Loucy (cell line): ENCODE results near the gene GNE.

Source experiments
- H2AFZ ChIP-seq: fragments of 200-600 bp; sonication (generic); 2 replicates; pipeline ENCODE4 v1.6.0; 2016; ENCODE audit warnings: antibody characterized with exemption, mild to moderate bottlenecking, low read length, moderate library complexity
- H3F3A ChIP-seq: fragments of 200-600 bp; 2 replicates; pipeline ENCODE4 v1.6.0; 2016; ENCODE audit warnings: antibody characterized with exemption, low read depth, mild to moderate bottlenecking
- H3K27me3 ChIP-seq: fragments of 200-600 bp; sonication (generic); 2 replicates; pipeline ENCODE4 v1.6.1; 2014; ENCODE audit warnings: low read length, mild to moderate bottlenecking; ENCODE audit not compliant: insufficient read depth, poor library complexity, severe bottlenecking
- H3K36me3 ChIP-seq: fragments of 200-600 bp; sonication (generic); 2 replicates; pipeline ENCODE4 v1.6.1; 2016; ENCODE audit warnings: low read length; ENCODE audit not compliant: insufficient read depth
- H3K4me1 ChIP-seq: fragments of 200-600 bp; sonication (generic); 2 replicates; pipeline ENCODE4 v1.5.1; 2014; ENCODE audit warnings: low read length, mild to moderate bottlenecking; ENCODE audit not compliant: insufficient read depth, poor library complexity, severe bottlenecking
- H3K4me2 ChIP-seq: fragments of 200-600 bp; sonication (generic); 2 replicates; pipeline ENCODE4 v1.6.0; 2014; ENCODE audit warnings: antibody characterized with exemption, low read length, low read depth, mild to moderate bottlenecking; ENCODE audit not compliant: poor library complexity, severe bottlenecking
- H3K4me3 ChIP-seq: fragments of 200-600 bp; sonication (generic); 2 replicates; pipeline ENCODE4 v1.5.1; 2014; ENCODE audit warnings: low read length, mild to moderate bottlenecking, mixed read lengths; ENCODE audit not compliant: poor library complexity, severe bottlenecking
- H3K79me2 ChIP-seq: fragments of 200-600 bp; sonication (generic); 2 replicates; pipeline ENCODE4 v1.6.1; 2014; ENCODE audit warnings: low read length; ENCODE audit not compliant: insufficient read depth
- H3K9ac ChIP-seq: fragments of 200-600 bp; sonication (generic); 2 replicates; pipeline ENCODE4 v1.6.0; 2014; ENCODE audit warnings: mild to moderate bottlenecking, low read depth, low read length, moderate library complexity; ENCODE audit not compliant: poor library complexity, severe bottlenecking
- H3K9me2 ChIP-seq: fragments of 200-600 bp; sonication (generic); replicated peaks from 2 replicates; pipeline ENCODE4 v1.6.1; 2016; ENCODE audit warnings: low read depth, low read length, mixed read lengths
- H3K9me3 ChIP-seq: fragments of 200-600 bp; sonication (generic); 2 replicates; pipeline ENCODE4 v1.6.1; 2014; ENCODE audit warnings: mild to moderate bottlenecking, antibody characterized with exemption, low read length, low read depth; ENCODE audit not compliant: insufficient read depth
- H4K20me1 ChIP-seq: fragments of 200-600 bp; sonication (generic); 2 replicates; pipeline ENCODE4 v1.6.0; 2014; ENCODE audit warnings: antibody characterized with exemption, low read length, mild to moderate bottlenecking; ENCODE audit not compliant: insufficient read depth, poor library complexity, severe bottlenecking
- EZH2phosphoT487 ChIP-seq: fragments of 200-600 bp; IDR thresholded peaks from 2 replicates; pipeline ENCODE4 v1.6.1; 2018; ENCODE audit warnings: antibody characterized with exemption, mild to moderate bottlenecking, moderate library complexity, borderline replicate concordance
- TF ChIP-seq, protein P1 (sequence below): fragments of 200-600 bp; sonication (generic); conservative IDR thresholded peaks from 2 replicates; pipeline ENCODE4 v1.5.1; 2014; ENCODE audit warnings: mild to moderate bottlenecking, antibody characterized with exemption, low read length

GNE gene

DNA sequence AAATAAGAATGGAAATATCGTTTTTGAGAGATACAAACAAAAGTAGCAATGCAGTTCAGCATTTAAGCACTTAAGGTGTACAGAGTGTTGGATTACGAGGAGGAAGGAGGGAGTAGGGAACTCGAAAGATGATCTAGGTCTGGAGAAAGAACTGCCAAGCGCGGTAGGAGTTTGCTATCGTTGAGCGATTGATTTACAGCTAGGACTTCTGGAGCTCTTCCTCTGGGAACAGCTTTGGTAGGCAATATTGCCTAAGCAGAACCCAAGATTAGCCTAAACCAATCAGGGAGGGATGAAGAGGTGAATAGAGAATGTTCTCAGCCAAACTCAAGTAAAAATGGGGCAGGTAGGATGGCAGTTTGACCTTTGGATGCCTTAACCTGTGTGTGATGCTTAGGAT is 66.6 kb downstream of the GNE start:
- Histone ChIP-seq H2AFZ (no peak overlapping the region), H3F3A (no peaks in the 10 kb centered on the region), H3K9me3 (no peaks in the 10 kb centered on the region), H4K20me1 (peaks cover 48% of the 10 kb centered on the region), H3K9ac (peak overlapping the region; percentile 96), H3K79me2 (peaks cover 57% of the 10 kb centered on the region), H3K27me3 (no peaks in the 10 kb centered on the region), H3K9me2 (no peaks in the 10 kb centered on the region), H3K4me2 (peak overlapping the region; percentile 98), H3K4me1 (peaks cover 40% of the 10 kb centered on the region), H3K4me3 (peak overlapping the region; percentile 96), H3K36me3 (no peaks in the 10 kb centered on the region)
- TF ChIP-seq, protein P1, sequence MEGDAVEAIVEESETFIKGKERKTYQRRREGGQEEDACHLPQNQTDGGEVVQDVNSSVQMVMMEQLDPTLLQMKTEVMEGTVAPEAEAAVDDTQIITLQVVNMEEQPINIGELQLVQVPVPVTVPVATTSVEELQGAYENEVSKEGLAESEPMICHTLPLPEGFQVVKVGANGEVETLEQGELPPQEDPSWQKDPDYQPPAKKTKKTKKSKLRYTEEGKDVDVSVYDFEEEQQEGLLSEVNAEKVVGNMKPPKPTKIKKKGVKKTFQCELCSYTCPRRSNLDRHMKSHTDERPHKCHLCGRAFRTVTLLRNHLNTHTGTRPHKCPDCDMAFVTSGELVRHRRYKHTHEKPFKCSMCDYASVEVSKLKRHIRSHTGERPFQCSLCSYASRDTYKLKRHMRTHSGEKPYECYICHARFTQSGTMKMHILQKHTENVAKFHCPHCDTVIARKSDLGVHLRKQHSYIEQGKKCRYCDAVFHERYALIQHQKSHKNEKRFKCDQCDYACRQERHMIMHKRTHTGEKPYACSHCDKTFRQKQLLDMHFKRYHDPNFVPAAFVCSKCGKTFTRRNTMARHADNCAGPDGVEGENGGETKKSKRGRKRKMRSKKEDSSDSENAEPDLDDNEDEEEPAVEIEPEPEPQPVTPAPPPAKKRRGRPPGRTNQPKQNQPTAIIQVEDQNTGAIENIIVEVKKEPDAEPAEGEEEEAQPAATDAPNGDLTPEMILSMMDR, result no peak
- TF ChIP-seq EZH2phosphoT487, result no peak

DNA sequence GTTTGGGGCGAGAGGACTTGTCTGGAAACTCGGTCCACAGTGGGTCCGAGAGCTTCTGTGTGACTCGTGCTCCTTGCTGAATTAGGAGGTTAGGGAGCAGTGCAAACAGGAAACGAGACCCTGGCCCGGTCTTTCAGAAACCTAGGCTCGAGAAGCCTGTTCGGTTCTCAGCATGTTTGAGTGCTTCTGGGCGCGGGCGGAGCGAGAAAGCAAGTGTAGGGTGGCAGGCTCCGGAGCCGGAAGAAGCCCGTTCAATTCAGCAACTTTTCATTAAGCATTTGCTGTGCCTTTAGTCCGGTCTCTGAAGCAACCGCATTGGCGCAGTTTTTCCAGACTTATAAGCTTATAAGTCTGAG is 67.0 kb downstream of the GNE start:
- no peaks in the 10 kb centered on the region for H3K9me3 ChIP-seq
- H3F3A ChIP-seq, result no peaks in the 10 kb centered on the region
- H3K4me1 ChIP-seq, result peaks cover 40% of the 10 kb centered on the region
- peaks cover 44% of the 10 kb centered on the region for H4K20me1 ChIP-seq
- peak overlapping the region; percentile 75 for H2AFZ ChIP-seq
- H3K4me3 ChIP-seq, result peak overlapping the region; percentile 96
- no peaks in the 10 kb centered on the region for H3K36me3 ChIP-seq
- no peaks in the 10 kb centered on the region for H3K27me3 ChIP-seq
- no peaks in the 10 kb centered on the region for H3K9me2 ChIP-seq
- peaks cover 53% of the 10 kb centered on the region for H3K79me2 ChIP-seq
- peak overlapping the region; percentile 96 for H3K9ac ChIP-seq
- H3K4me2 ChIP-seq, result peak overlapping the region; percentile 98
- TF ChIP-seq, protein P1, result no peak

DNA sequence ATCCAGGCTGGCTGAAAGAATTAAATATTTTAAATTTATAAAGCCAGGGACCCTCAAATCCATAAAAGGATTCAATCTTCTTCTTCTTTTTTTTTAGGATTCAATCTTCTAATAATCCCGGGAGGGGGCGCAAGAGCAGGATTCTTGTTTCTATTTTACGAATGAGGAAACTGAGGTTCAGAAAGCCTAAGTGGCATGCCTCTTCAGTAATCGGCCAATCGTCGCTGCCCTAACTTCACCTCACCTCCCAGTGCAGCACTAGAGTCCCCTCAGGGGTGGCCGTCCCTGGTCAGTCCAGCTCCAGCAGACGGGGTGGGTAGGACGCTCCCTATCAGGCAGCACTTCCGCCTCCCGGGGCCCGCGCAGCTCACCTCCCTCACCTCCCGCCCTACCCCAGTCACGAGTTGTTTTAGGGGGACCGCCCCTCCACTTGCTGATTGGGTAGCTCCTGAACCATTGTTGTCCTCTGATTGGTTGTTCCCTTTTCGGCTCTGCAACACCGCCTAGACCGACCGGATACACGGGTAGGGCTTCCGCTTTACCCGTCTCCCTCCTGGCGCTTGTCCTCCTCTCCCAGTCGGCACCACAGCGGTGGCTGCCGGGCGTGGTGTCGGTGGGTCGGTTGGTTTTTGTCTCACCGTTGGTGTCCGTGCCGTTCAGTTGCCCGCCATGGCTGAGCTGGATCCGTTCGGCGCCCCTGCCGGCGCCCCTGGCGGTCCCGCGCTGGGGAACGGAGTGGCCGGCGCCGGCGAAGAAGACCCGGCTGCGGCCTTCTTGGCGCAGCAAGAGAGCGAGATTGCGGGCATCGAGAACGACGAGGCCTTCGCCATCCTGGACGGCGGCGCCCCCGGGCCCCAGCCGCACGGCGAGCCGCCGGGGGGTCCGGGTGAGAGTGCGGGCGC is 67.6 kb downstream of the GNE start, which contains the start of gene CLTA:
Gene CLTA (plus strand): TSS at position 534 of the 902 bp plus-strand sequence. CDS start 136 bp downstream, at position 670.
- H3K4me1 ChIP-seq, result peaks cover 40% of the 10 kb centered on the region
- peak within 1 kb of the TSS; percentile 98 for H3K4me2 ChIP-seq
- H3K9ac ChIP-seq, result peak within 1 kb of the TSS; percentile 96
- H3K4me3 ChIP-seq, result peak within 1 kb of the TSS; percentile 96
- no peaks in the 10 kb centered on the region for H3F3A ChIP-seq
- H3K9me2 ChIP-seq, result no peaks in the 10 kb centered on the region
- peaks cover 44% of the 10 kb centered on the region for H4K20me1 ChIP-seq
- H3K9me3 ChIP-seq, result no peaks in the 10 kb centered on the region
- no peak for TF ChIP-seq EZH2phosphoT487
- TF ChIP-seq, protein P1, result peak; percentile 70
- H3K36me3 ChIP-seq, result no peaks in the 10 kb centered on the region
- H2AFZ ChIP-seq, result peak within 1 kb of the TSS; percentile 75
- no peaks in the 10 kb centered on the region for H3K27me3 ChIP-seq
- peaks cover 49% of the 10 kb centered on the region for H3K79me2 ChIP-seq
